UCSD-AML1 (cell line): Measurements from ENCODE around the gene NT5C3B.
"Not testable (repeated sequence)": the region's sequence is repeated elsewhere in the genome, so short reads cannot be mapped to it uniquely, and the experiment has no call there.

Source experiments
- DNase-seq: peaks from one replicate; lab custom pipeline; 2025; ENCODE audit not compliant: unreplicated experiment; lab: John Stamatoyannopoulos, UW

NT5C3B gene

GRCh38 chr17:41835800-41836549, at the start of gene NT5C3B:
TSS of gene NT5C3B (minus strand) at chr17:41836232. CDS start at chr17:41836193, 39 bp downstream.
- no peak for DNase-seq

GRCh38 chr17:41885733-41886132, 49.7 kb upstream of the NT5C3B start:
- DNase-seq: no peak

- DNase-seq: no peak
These were observed 46.7 kb upstream of the NT5C3B start for GRCh38 chr17:41882756-41883155.

GRCh38 chr17:41880130-41880529, 44.1 kb upstream of the NT5C3B start:
- no peak for DNase-seq

- DNase-seq: not testable (repeated sequence)
These were observed 38.2 kb upstream of the NT5C3B start for GRCh38 chr17:41874293-41874670.

GRCh38 chr17:41873559-41874292, 37.7 kb upstream of the NT5C3B start:
- DNase-seq: no peak

- no peak for DNase-seq
These were observed 35.8 kb upstream of the NT5C3B start for GRCh38 chr17:41871789-41872188.

GRCh38 chr17:41870627-41871026, 34.6 kb upstream of the NT5C3B start:
- DNase-seq: no peak

GRCh38 chr17:41870097-41870496, 34.1 kb upstream of the NT5C3B start:
- DNase-seq: no peak

- DNase-seq: no peak
These were observed 33.4 kb upstream of the NT5C3B start for GRCh38 chr17:41869426-41869825.

GRCh38 chr17:41868568-41868967, 32.5 kb upstream of the NT5C3B start:
- DNase-seq: no peak

- DNase-seq: no peak
These were observed 29.5 kb upstream of the NT5C3B start for GRCh38 chr17:41865596-41865893.

GRCh38 chr17:41864836-41865595, 29.0 kb upstream of the NT5C3B start, which contains the start of gene KLHL11:
TSS of gene KLHL11 (minus strand) at chr17:41865423. CDS start at chr17:41865370, 53 bp downstream.
- DNase-seq: peak; percentile 89

GRCh38 chr17:41864498-41864835, 28.4 kb upstream of the NT5C3B start:
- no peak for DNase-seq

GRCh38 chr17:41863074-41863848, 27.2 kb upstream of the NT5C3B start:
- no peak for DNase-seq

GRCh38 chr17:41860254-41860931, 24.4 kb upstream of the NT5C3B start:
- no peak for DNase-seq

GRCh38 chr17:41851382-41851781, 15.3 kb upstream of the NT5C3B start:
- not testable (repeated sequence) for DNase-seq

GRCh38 chr17:41849251-41849990, 13.4 kb upstream of the NT5C3B start:
- no peak for DNase-seq

- DNase-seq: no peak
These were observed 12.8 kb upstream of the NT5C3B start for GRCh38 chr17:41848788-41849187.

GRCh38 chr17:41844971-41845370, 8.9 kb upstream of the NT5C3B start:
- DNase-seq: no peak
